GM21529 (cell line): ENCODE measurements around the gene ACTL8.

Experiments used
- ATAC-seq: cut with Tn5 transposase; IDR thresholded peaks from one replicate; pipeline ENCODE4 v1.9.1; 2021; ENCODE audit not compliant: unreplicated experiment

The ACTL8 gene

GRCh38 chr1:17765444-17766411 lies 10.6 kb downstream of the ACTL8 start:
- no peak for ATAC-seq

- no peak for ATAC-seq
These were observed 13.6 kb downstream of the ACTL8 start for GRCh38 chr1:17768651-17769241.

- ATAC-seq: no peak
These were observed 15.8 kb downstream of the ACTL8 start for GRCh38 chr1:17770983-17771382.

- no peak for ATAC-seq
These were observed 17.6 kb downstream of the ACTL8 start for GRCh38 chr1:17772615-17773212.

GRCh38 chr1:17773591-17774326 lies 18.6 kb downstream of the ACTL8 start:
- ATAC-seq: no peak

GRCh38 chr1:17774452-17774851 lies 19.3 kb downstream of the ACTL8 start:
- ATAC-seq: no peak

GRCh38 chr1:17775796-17776195 lies 20.7 kb downstream of the ACTL8 start:
- no peak for ATAC-seq

- no peak for ATAC-seq
These were observed 21.3 kb downstream of the ACTL8 start for GRCh38 chr1:17776426-17776825.

GRCh38 chr1:17777330-17777729 lies 22.2 kb downstream of the ACTL8 start:
- ATAC-seq: no peak

- ATAC-seq: no peak
These were observed 22.7 kb downstream of the ACTL8 start for GRCh38 chr1:17777818-17778217.

GRCh38 chr1:17780916-17781315 lies 25.8 kb downstream of the ACTL8 start:
- ATAC-seq: no peak

- no peak for ATAC-seq
These were observed 34.8 kb downstream of the ACTL8 start for GRCh38 chr1:17789926-17790325.

GRCh38 chr1:17790383-17791054 lies 35.4 kb downstream of the ACTL8 start:
- ATAC-seq: no peak

GRCh38 chr1:17791055-17791390 lies 35.9 kb downstream of the ACTL8 start:
- ATAC-seq: no peak

- ATAC-seq: no peak
These were observed 36.3 kb downstream of the ACTL8 start for GRCh38 chr1:17791480-17791879.

GRCh38 chr1:17792421-17792820 lies 37.3 kb downstream of the ACTL8 start:
- no peak for ATAC-seq

- no peak for ATAC-seq
These were observed 40.1 kb downstream of the ACTL8 start for GRCh38 chr1:17795081-17795809.

- no peak for ATAC-seq
These were observed 40.9 kb downstream of the ACTL8 start for GRCh38 chr1:17795836-17796645.

GRCh38 chr1:17797478-17797877 lies 42.3 kb downstream of the ACTL8 start:
- no peak for ATAC-seq
